Body of pancreas (tissue), 4 donors: ENCODE data around the gene RDH13. TPM values are rescaled to one million over a fixed set of nuclear protein-coding genes. Genes with fewer than 3 reads are reported as not detected.

Source experiments
- ATAC-seq: fragments of 150-250 bp; one replicate; pipeline ENCODE4 v1.9.1; 2016
- DNase-seq, 4 donors: peaks; one replicate each; pipeline ENCODE4 v3.0.0-alpha.2; 2019
- H3K27ac ChIP-seq, 4 donors: fragments of 200-600 bp; sonication (generic); 1 replicate in 3 of 4; 2 replicates in 1 of 4; pipeline versions ENCODE4 v1.5.1 to v1.6.1; 2016 to 2019; ENCODE audit warnings: mild to moderate bottlenecking in 1 of 4, mixed read lengths in 1 of 4, moderate library complexity in 1 of 4
- H3K27me3 ChIP-seq, 2 donors: fragments of 200-600 bp; sonication (generic); one replicate each; pipeline ENCODE4 v1.6.0; 2016; ENCODE audit warnings: mild to moderate bottlenecking in 1 of 2
- H3K36me3 ChIP-seq, 2 donors: fragments of 200-600 bp; sonication (generic); replicated peaks in 1 of 2; 2 replicates each; pipeline ENCODE4 v1.5.1; 2016; ENCODE audit warnings: low read depth in 2 of 2; ENCODE audit not compliant: insufficient read depth in 1 of 2
- H3K4me1 ChIP-seq: fragments of 200-600 bp; sonication (generic); one replicate; pipeline ENCODE4 v1.6.0; 2016
- H3K4me3 ChIP-seq, 2 donors: fragments of 200-600 bp; sonication (generic); 1 replicate in 1 of 2; 2 replicates in 1 of 2; pipeline ENCODE4 v1.5.1; 2016 to 2019
- H3K9me3 ChIP-seq, 3 donors: fragments of 200-600 bp; sonication (generic); 1 replicate in 2 of 3; 2 replicates in 1 of 3; pipeline ENCODE4 v1.5.1; 2016
- CTCF ChIP-seq, 7 experiments: fragments of 450-650 bp in 4 of 7; fragments of 200-600 bp in 3 of 7; sonication (generic) in 3 of 7; IDR thresholded peaks; one replicate each; pipeline ENCODE4 v1.5.1; 2016 to 2019; ENCODE audit warnings: antibody characterized with exemption in 7 of 7
- POLR2A ChIP-seq, 3 donors: fragments of 450-650 bp; IDR thresholded peaks; one replicate each; pipeline ENCODE4 v1.6.1; 2016; ENCODE audit warnings: antibody characterized with exemption in 3 of 3, mild to moderate bottlenecking in 2 of 3
- WGBS, 2 donors: methylation state at CpG; one replicate each; pipeline ENCODE4 v1.1.5; 2017; 5-methylcytosine and 5-hydroxymethylcytosine counted together
- intact Hi-C: fragments of 100-400 bp; cut with DNase I; formaldehyde crosslinking; loops from one replicate; pipeline ENCODE4 v1.15.1; 2023
- total RNA-seq, 2 donors: library from RNA; depleted of rRNA; stranded (reverse); fragments of >200 nt; gene quantifications; one replicate each; pipeline ENCODE4 v1.1.0, GENCODE V29; 2016

RDH13 gene
- total RNA-seq, 2 donors from 2014 or later: 18.4 to 20.4 TPM

- ATAC-seq (no peak), DNase-seq (no peak)
- H3K4me3 ChIP-seq: no peak overlapping the region
These were observed 25.1 kb upstream of the RDH13 start for GRCh38 chr19:55088021-55088451.

GRCh38 chr19:55087542-55087901 is 24.6 kb upstream of the RDH13 start:
- TF ChIP-seq POLR2A (IDR thresholded peaks at IDR 0.05) (no peak), CTCF (IDR thresholded peaks at IDR 0.05) (no peak)
- peak overlapping the region in 1 of 4 donors; percentile 29 for H3K27ac ChIP-seq
- H3K4me3 ChIP-seq: no peak overlapping the region
- H3K27me3 ChIP-seq: peaks cover 0 to 7% of the 10 kb centered on the region in 2 donors
- ATAC-seq (no peak), DNase-seq (no peak)
- intact Hi-C loops: no loop called here
- WGBS, 2 donors: 51 to 58% methylated on average over 10 to 17 of the region's 17 CpGs
- H3K4me1 ChIP-seq: peaks cover 23% of the 10 kb centered on the region
- H3K9me3 ChIP-seq: no peaks in the 10 kb centered on the region
- peaks cover 0 to 8% of the 10 kb centered on the region in 2 donors for H3K36me3 ChIP-seq

More at GRCh38 chr19:55088021-55088451, 25.1 kb upstream of the RDH13 start:
- WGBS, 2 donors: 69 to 77% methylated on average over 12 of the region's 12 CpGs
- peaks cover 23% of the 10 kb centered on the region for H3K4me1 ChIP-seq
- peaks cover 0 to 8% of the 10 kb centered on the region in 2 donors for H3K36me3 ChIP-seq
- no peak for TF ChIP-seq POLR2A (IDR thresholded peaks at IDR 0.05)
- no peak for TF ChIP-seq CTCF (IDR thresholded peaks at IDR 0.05)
- intact Hi-C loops: no loop called here
- peak overlapping the region in 1 of 4 donors; percentile 29 for H3K27ac ChIP-seq
- peaks cover 0 to 5% of the 10 kb centered on the region in 2 donors for H3K27me3 ChIP-seq
- no peaks in the 10 kb centered on the region for H3K9me3 ChIP-seq

- TF ChIP-seq POLR2A (IDR thresholded peaks at IDR 0.05): no peak
- TF ChIP-seq CTCF (IDR thresholded peaks at IDR 0.05): no peak
- Histone ChIP-seq H3K27ac (no peak overlapping the region), H3K9me3 (no peaks in the 10 kb centered on the region), H3K4me3 (no peak overlapping the region), H3K27me3 (peaks cover 0 to 13% of the 10 kb centered on the region in 2 donors), H3K4me1 (peaks cover 29% of the 10 kb centered on the region), H3K36me3 (peaks cover 0 to 3% of the 10 kb centered on the region in 2 donors)
- DNase-seq (peak; percentile 70 to 81 (median 79)), ATAC-seq (peak; percentile 64)
- 30 to 54% methylated on average over 39 to 61 of the region's 74 CpGs for WGBS, 2 donors
- intact Hi-C loops: no loop called here
These were observed 24.0 kb upstream of the RDH13 start for GRCh38 chr19:55086730-55087541.

- Histone ChIP-seq H3K36me3 (no peaks in the 10 kb centered on the region), H3K9me3 (no peaks in the 10 kb centered on the region), H3K27ac (no peak overlapping the region), H3K4me3 (no peak overlapping the region), H3K4me1 (peaks cover 35% of the 10 kb centered on the region), H3K27me3 (peaks cover 0 to 17% of the 10 kb centered on the region in 2 donors)
- WGBS, 2 donors: 50 to 65% methylated on average over 15 to 28 of the region's 35 CpGs
- ATAC-seq (no peak), DNase-seq (peak in 1 of 4 donors; percentile 9)
- TF ChIP-seq CTCF (IDR thresholded peaks at IDR 0.05) (no peak), POLR2A (IDR thresholded peaks at IDR 0.05) (no peak)
- intact Hi-C loops: no loop called here
These were observed 23.2 kb upstream of the RDH13 start for GRCh38 chr19:55085923-55086715.
